Astrocyte (in vitro differentiated cells and primary cell): Measurements from ENCODE around the gene NLRC4.

Experiments used
- EZH2 ChIP-seq: IDR thresholded peaks from 2 replicates; pipeline ENCODE4 v1.6.1; 2012; ENCODE audit warnings: mild to moderate bottlenecking, low read length, inconsistent platforms; ENCODE audit not compliant: insufficient read depth
- TF ChIP-seq, protein P1 (sequence below): IDR thresholded peaks from 2 replicates; pipeline ENCODE4 v1.5.1; 2011; ENCODE audit warnings: low read depth, mild to moderate bottlenecking, inconsistent platforms, low read length, moderate library complexity; ENCODE audit not compliant: insufficient read depth

DNA sequence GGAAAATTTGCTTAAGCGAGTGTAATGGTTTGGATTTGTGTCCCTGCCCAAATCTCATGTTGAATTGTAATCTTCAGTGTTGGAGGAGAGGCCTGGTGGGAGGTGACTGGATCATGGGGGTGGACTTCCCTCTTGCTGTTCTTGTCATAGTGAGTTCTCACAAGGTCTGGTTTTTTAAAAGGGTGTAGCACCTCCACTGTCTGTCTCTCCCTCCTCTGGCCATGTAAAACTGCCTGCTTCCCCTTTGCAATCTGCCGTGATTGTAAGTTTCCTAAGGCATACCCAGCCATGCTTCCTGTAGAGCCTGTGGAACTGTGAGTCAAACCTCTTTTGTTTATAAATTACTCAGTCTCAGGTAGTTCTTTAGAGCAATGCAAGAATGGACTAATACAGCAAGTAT lies 19.6 kb upstream of the NLRC4 start:
- TF ChIP-seq, protein P1, sequence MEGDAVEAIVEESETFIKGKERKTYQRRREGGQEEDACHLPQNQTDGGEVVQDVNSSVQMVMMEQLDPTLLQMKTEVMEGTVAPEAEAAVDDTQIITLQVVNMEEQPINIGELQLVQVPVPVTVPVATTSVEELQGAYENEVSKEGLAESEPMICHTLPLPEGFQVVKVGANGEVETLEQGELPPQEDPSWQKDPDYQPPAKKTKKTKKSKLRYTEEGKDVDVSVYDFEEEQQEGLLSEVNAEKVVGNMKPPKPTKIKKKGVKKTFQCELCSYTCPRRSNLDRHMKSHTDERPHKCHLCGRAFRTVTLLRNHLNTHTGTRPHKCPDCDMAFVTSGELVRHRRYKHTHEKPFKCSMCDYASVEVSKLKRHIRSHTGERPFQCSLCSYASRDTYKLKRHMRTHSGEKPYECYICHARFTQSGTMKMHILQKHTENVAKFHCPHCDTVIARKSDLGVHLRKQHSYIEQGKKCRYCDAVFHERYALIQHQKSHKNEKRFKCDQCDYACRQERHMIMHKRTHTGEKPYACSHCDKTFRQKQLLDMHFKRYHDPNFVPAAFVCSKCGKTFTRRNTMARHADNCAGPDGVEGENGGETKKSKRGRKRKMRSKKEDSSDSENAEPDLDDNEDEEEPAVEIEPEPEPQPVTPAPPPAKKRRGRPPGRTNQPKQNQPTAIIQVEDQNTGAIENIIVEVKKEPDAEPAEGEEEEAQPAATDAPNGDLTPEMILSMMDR, result no peak
- no peak for TF ChIP-seq EZH2
